Chondrocyte (in vitro differentiated cells): ENCODE data around the gene MRPS31. TPM values are rescaled to one million over a fixed set of nuclear protein-coding genes. Genes with fewer than 3 reads are reported as not detected.
"Not testable (repeated sequence)": the region's sequence is repeated elsewhere in the genome, so short reads cannot be mapped to it uniquely, and the experiment has no call there.

Experiments used
- DNase-seq: peaks from one replicate; pipeline ENCODE4 v3.0.0; 2021; ENCODE audit warnings: mixed read lengths, low spot score
- H3K27ac Mint-ChIP-seq: one replicate; pipeline ENCODE4 v1.8.0; 2021; ENCODE audit warnings: mild to moderate bottlenecking, moderate library complexity, mixed read lengths; ENCODE audit not compliant: unreplicated experiment
- H3K27me3 Mint-ChIP-seq: 2 replicates; pipeline ENCODE4 v1.8.0; 2021; ENCODE audit warnings: low read depth, mixed read lengths
- H3K36me3 Mint-ChIP-seq: 2 replicates; pipeline ENCODE4 v1.8.0; 2021; ENCODE audit warnings: low read depth, mixed read lengths
- H3K4me1 Mint-ChIP-seq: 2 replicates; pipeline ENCODE4 v1.8.0; 2021; ENCODE audit warnings: low read depth, mild to moderate bottlenecking, mixed read lengths
- H3K4me3 Mint-ChIP-seq: one replicate; pipeline ENCODE4 v1.8.0; 2021; ENCODE audit warnings: mild to moderate bottlenecking, moderate library complexity, mixed read lengths; ENCODE audit not compliant: unreplicated experiment
- H3K9me3 Mint-ChIP-seq: 2 replicates; pipeline ENCODE4 v1.8.0; 2021; ENCODE audit warnings: low read depth, mixed read lengths
- CTCF ChIP-seq: fragments of 200-600 bp; sonication (generic); IDR thresholded peaks from 2 replicates; pipeline ENCODE4 v1.5.0; 2021; ENCODE audit warnings: antibody characterized with exemption, mild to moderate bottlenecking, moderate library complexity
- total RNA-seq: library from RNA; stranded (reverse); gene quantifications from 3 replicates; pipeline ENCODE4 v1.2.1, GENCODE V29; 2021

Gene MRPS31
- total RNA-seq, 1 donor from 2014 or later: 12.3 TPM

- Mint-ChIP-seq H3K27ac (peak within 1 kb of the TSS; percentile 65), H3K4me1 (peaks cover 7% of the 10 kb centered on the region), H3K4me3 (peak within 1 kb of the TSS; percentile 82), H3K27me3 (no peaks in the 10 kb centered on the region), H3K36me3 (no peaks in the 10 kb centered on the region), H3K9me3 (no peaks in the 10 kb centered on the region)
- no peak for DNase-seq
- TF ChIP-seq CTCF: peak; percentile 65
These were observed 18.5 kb upstream of the MRPS31 start, which contains the start of gene SLC25A15 for GRCh38 chr13:40789275-40790153. SLC25A15 (plus strand) TSS chr13:40789611; CDS start chr13:40793227, 3,616 bp downstream.

DNA sequence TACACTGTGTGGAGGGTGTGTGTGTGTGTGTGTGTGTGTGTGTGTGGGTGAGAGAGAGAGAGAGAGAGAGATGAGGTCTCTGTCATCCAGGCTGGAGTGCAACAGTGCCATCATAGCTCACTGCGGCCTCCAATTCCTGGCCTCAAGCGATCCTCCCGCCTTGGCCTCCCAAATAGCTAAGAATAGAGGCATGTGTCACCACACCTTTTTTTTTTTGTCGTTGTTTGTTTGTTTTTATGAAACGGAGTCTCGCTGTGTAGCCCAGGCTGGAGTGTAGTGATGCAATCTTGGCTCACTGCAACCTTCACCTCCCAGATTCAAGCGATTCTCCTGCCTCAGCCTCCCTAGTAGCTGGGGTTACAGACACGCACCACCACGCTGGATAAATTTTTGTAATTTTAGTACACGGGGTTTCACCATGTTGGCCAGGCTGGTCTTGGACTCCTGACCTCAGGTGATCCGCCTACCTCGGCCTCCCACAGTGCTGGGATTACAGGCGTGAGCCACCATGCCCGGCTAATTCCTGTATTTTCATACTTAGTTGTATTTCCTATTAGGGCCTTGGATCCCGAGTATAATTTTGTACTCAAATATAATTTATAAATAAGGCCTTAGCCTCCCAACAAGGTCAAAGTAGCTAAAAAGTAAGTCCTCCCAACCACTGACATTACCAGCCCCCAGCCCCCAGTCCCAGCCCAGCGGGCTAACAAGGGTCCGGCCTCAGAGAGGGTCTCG is 17.7 kb upstream of the MRPS31 start:
- H3K4me1 Mint-ChIP-seq: not testable (repeated sequence)

DNA sequence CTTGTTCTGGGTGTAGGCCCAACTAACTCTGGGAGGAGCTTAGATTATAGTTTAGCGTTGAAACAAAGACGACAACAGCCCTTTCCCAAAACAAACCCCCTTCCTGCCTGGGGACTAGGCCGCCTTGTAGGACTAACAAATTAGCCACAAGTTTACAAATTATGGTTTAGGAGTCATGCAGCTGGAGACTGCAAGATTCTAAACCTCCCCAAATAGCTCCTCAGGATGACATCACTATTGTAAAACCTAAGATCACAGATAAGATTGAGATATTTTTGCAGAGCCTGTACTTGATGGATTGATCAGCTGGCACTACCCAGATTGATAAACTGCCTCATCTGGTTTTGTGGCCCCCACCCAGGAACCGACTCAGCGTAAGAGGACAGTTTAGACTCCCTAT is 16.1 kb upstream of the MRPS31 start:
- Mint-ChIP-seq H3K27me3 (no peaks in the 10 kb centered on the region), H3K9me3 (no peaks in the 10 kb centered on the region), H3K4me1 (peaks cover 7% of the 10 kb centered on the region), H3K36me3 (no peaks in the 10 kb centered on the region), H3K27ac (no peak overlapping the region), H3K4me3 (no peak overlapping the region)
- TF ChIP-seq CTCF: no peak
- DNase-seq: no peak

More for the DNA sequence above, 17.7 kb upstream of the MRPS31 start:
- not testable (repeated sequence) for DNase-seq, H3K27me3 Mint-ChIP-seq, H3K9me3 Mint-ChIP-seq, H3K27ac Mint-ChIP-seq, H3K36me3 Mint-ChIP-seq
- peak overlapping the region; percentile 60 for H3K4me3 Mint-ChIP-seq

- Mint-ChIP-seq H3K36me3 (no peaks in the 10 kb centered on the region), H3K9me3 (no peaks in the 10 kb centered on the region), H3K4me3 (no peak overlapping the region), H3K27me3 (no peaks in the 10 kb centered on the region), H3K27ac (no peak overlapping the region), H3K4me1 (peaks cover 7% of the 10 kb centered on the region)
- DNase-seq: no peak
- no peak for TF ChIP-seq CTCF
These were observed 15.6 kb upstream of the MRPS31 start for GRCh38 chr13:40786568-40786996.

DNA sequence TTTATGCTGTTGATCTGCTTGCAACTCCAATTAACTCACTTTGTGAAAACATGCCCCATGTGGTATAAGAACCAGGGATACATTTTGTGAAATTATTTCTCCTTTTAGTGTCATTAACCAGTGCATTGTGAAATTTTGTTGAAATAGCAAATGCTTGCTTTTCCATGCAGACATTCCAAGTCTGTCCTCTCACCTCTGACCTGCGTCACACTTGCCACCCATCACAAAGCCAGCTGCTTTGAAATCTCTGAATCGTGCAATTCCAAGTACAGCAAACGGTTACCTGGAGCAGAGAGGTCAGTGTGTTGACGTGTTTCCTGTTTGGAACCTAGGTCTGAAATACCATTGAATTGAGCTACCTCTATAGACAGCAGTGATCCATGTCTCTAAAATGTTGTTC is 13.6 kb upstream of the MRPS31 start:
- H3K27me3 Mint-ChIP-seq: no peaks in the 10 kb centered on the region
- H3K4me3 Mint-ChIP-seq: no peak overlapping the region
- no peaks in the 10 kb centered on the region for H3K9me3 Mint-ChIP-seq
- no peak for DNase-seq
- no peak overlapping the region for H3K27ac Mint-ChIP-seq
- H3K36me3 Mint-ChIP-seq: no peaks in the 10 kb centered on the region
- no peaks in the 10 kb centered on the region for H3K4me1 Mint-ChIP-seq
- no peak for TF ChIP-seq CTCF

DNA sequence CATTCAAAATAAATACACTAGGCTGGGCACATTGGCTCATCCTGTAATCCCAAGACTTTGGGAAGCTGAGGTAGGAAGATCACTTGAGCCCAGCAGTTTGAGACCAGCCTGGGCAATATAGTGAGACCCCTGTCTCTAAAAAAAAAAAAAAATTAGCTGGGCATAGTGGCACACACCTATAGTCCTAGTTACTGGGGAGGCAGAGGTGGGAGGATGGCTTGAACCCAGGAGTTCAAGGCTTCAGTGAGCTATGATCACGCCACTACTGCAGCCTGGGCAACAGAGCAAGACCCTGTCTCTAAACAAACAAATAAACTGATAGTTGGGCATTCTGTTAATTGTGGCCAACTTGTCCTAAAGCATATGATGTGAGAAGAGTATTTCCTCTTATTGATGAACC is 12.0 kb upstream of the MRPS31 start:
- H3K36me3 Mint-ChIP-seq, H3K9me3 Mint-ChIP-seq, H3K27ac Mint-ChIP-seq, DNase-seq, H3K4me3 Mint-ChIP-seq, H3K27me3 Mint-ChIP-seq, H3K4me1 Mint-ChIP-seq: not testable (repeated sequence)
